Smooth muscle cell (in vitro differentiated cells): ENCODE data around the gene DAPK1. TPM values are rescaled to one million over a fixed set of nuclear protein-coding genes. Genes with fewer than 3 reads are reported as not detected.
A peak's percentile ranks its signal among the peaks of the same experiment; 100 is the strongest.

Experiments used
- DNase-seq: peaks from one replicate; lab custom pipeline; 2025; ENCODE audit not compliant: unreplicated experiment; lab: John Stamatoyannopoulos, UW
- H2AFZ ChIP-seq: fragments of 200-600 bp; sonication (generic); 2 replicates; pipeline ENCODE4 v1.6.0; 2016; ENCODE audit warnings: antibody characterized with exemption, low read depth, mild to moderate bottlenecking
- H3F3A ChIP-seq: fragments of 200-600 bp; sonication (generic); 2 replicates; pipeline ENCODE4 v1.6.0; 2017; ENCODE audit warnings: antibody characterized with exemption, low read depth
- H3K27ac ChIP-seq: fragments of 200-600 bp; sonication (generic); 2 replicates; pipeline ENCODE4 v1.5.1; 2016; ENCODE audit warnings: low read depth, mild to moderate bottlenecking
- H3K27me3 ChIP-seq: fragments of 200-600 bp; sonication (generic); 2 replicates; pipeline ENCODE4 v1.6.1; 2016; ENCODE audit warnings: low read depth, mild to moderate bottlenecking
- H3K36me3 ChIP-seq: fragments of 200-600 bp; sonication (generic); 2 replicates; pipeline ENCODE4 v1.5.1; 2016; ENCODE audit warnings: low read depth
- H3K4me1 ChIP-seq: fragments of 200-600 bp; sonication (generic); 2 replicates; pipeline ENCODE4 v1.5.1; 2016; ENCODE audit warnings: low read depth
- H3K4me2 ChIP-seq: fragments of 200-600 bp; sonication (generic); 2 replicates; pipeline ENCODE4 v1.6.0; 2016; ENCODE audit warnings: mild to moderate bottlenecking
- H3K4me3 ChIP-seq: fragments of 200-600 bp; sonication (generic); 2 replicates; pipeline ENCODE4 v1.5.1; 2016; ENCODE audit warnings: mild to moderate bottlenecking
- H3K79me2 ChIP-seq: fragments of 200-600 bp; sonication (generic); 2 replicates; pipeline ENCODE4 v1.6.0; 2016; ENCODE audit warnings: low read depth, mild to moderate bottlenecking
- H3K9ac ChIP-seq: fragments of 200-600 bp; sonication (generic); 2 replicates; pipeline ENCODE4 v1.6.0; 2016; ENCODE audit warnings: low read depth
- H3K9me3 ChIP-seq: fragments of 200-600 bp; sonication (generic); replicated peaks from 2 replicates; pipeline ENCODE4 v1.5.1; 2016; ENCODE audit warnings: low read depth
- H4K20me1 ChIP-seq: fragments of 200-600 bp; sonication (generic); 2 replicates; pipeline ENCODE4 v1.6.0; 2016; ENCODE audit warnings: low read depth
- CTCF ChIP-seq: fragments of 200-600 bp; sonication (generic); IDR thresholded peaks from 2 replicates; pipeline ENCODE4 v1.5.1; 2017; ENCODE audit warnings: borderline replicate concordance, mild to moderate bottlenecking, antibody characterized with exemption; ENCODE audit not compliant: insufficient read depth, poor library complexity, severe bottlenecking
- WGBS: methylation state at CpG from one replicate; pipeline ENCODE4 v1.1.7; 2016; ENCODE audit warnings: low lambda C conversion rate; 5-methylcytosine and 5-hydroxymethylcytosine counted together
- polyA plus RNA-seq: library from polyadenylated mRNA; unstranded; fragments of >200 nt; fragmentation: Nextera tagmentation; extraction: Ambion mirVana; gene quantifications from 2 replicates; pipeline ENCODE4 v1.2.1, GENCODE V29; 2016
- total RNA-seq: library from RNA; depleted of rRNA; stranded (reverse); fragments of >200 nt; gene quantifications from 2 replicates; pipeline ENCODE4 v1.2.3, GENCODE V29; 2014

Gene DAPK1
- total and polyA plus RNA-seq, 2 experiments from 2014 or later: 12.6 to 20.3 TPM

- Histone ChIP-seq H3K36me3 (no peaks in the 10 kb centered on the region), H3K9ac (no peak overlapping the region), H2AFZ (no peak overlapping the region), H3F3A (no peaks in the 10 kb centered on the region), H3K4me3 (no peak overlapping the region), H3K27ac (peak overlapping the region; percentile 13), H4K20me1 (no peaks in the 10 kb centered on the region), H3K4me1 (no peaks in the 10 kb centered on the region), H3K9me3 (no peaks in the 10 kb centered on the region), H3K79me2 (no peaks in the 10 kb centered on the region), H3K4me2 (no peak overlapping the region), H3K27me3 (no peaks in the 10 kb centered on the region)
- DNase-seq: no peak
- WGBS: 77% methylated on average over 4 of the region's 4 CpGs
- TF ChIP-seq CTCF: no peak
These were observed 17.9 kb upstream of the DAPK1 start for GRCh38 chr9:87479801-87480201.

GRCh38 chr9:87481890-87482855, 15.5 kb upstream of the DAPK1 start:
- Histone ChIP-seq H3K4me3 (no peak overlapping the region), H3K27me3 (no peaks in the 10 kb centered on the region), H3K27ac (no peak overlapping the region), H3K4me2 (no peak overlapping the region), H3K9me3 (no peaks in the 10 kb centered on the region), H3F3A (no peaks in the 10 kb centered on the region), H3K36me3 (no peaks in the 10 kb centered on the region), H3K9ac (no peak overlapping the region), H4K20me1 (no peaks in the 10 kb centered on the region), H3K4me1 (no peaks in the 10 kb centered on the region), H2AFZ (no peak overlapping the region), H3K79me2 (no peaks in the 10 kb centered on the region)
- WGBS: 89% methylated on average over 4 of the region's 4 CpGs
- no peak for TF ChIP-seq CTCF
- no peak for DNase-seq

- H3K79me2 ChIP-seq: no peaks in the 10 kb centered on the region
- no peak for TF ChIP-seq CTCF
- DNase-seq: no peak
These were observed 7.4 kb upstream of the DAPK1 start for GRCh38 chr9:87490225-87490624.

GRCh38 chr9:87490907-87491306, 6.8 kb upstream of the DAPK1 start:
- H3K9ac ChIP-seq: no peak overlapping the region
- no peak overlapping the region for H3K4me2 ChIP-seq
- H3K4me3 ChIP-seq: no peak overlapping the region
- no peaks in the 10 kb centered on the region for H3K36me3 ChIP-seq
- H2AFZ ChIP-seq: no peak overlapping the region
- no peaks in the 10 kb centered on the region for H3K79me2 ChIP-seq
- no peak for TF ChIP-seq CTCF
- no peaks in the 10 kb centered on the region for H3K4me1 ChIP-seq
- no peaks in the 10 kb centered on the region for H3K9me3 ChIP-seq
- H4K20me1 ChIP-seq: no peaks in the 10 kb centered on the region
- no peak overlapping the region for H3K27ac ChIP-seq
- H3K27me3 ChIP-seq: peaks cover 10% of the 10 kb centered on the region
- no peak for DNase-seq
- peaks cover 5% of the 10 kb centered on the region for H3F3A ChIP-seq

More at GRCh38 chr9:87490225-87490624, 7.4 kb upstream of the DAPK1 start:
- no peak overlapping the region for H3K4me2 ChIP-seq
- no peak overlapping the region for H3K9ac ChIP-seq
- no peak overlapping the region for H3K27ac ChIP-seq
- H3K9me3 ChIP-seq: no peaks in the 10 kb centered on the region
- H4K20me1 ChIP-seq: no peaks in the 10 kb centered on the region
- H3K27me3 ChIP-seq: peaks cover 10% of the 10 kb centered on the region
- no peaks in the 10 kb centered on the region for H3K36me3 ChIP-seq
- no peaks in the 10 kb centered on the region for H3K4me1 ChIP-seq
- H3K4me3 ChIP-seq: no peak overlapping the region
- peaks cover under 1% of the 10 kb centered on the region for H3F3A ChIP-seq
- H2AFZ ChIP-seq: no peak overlapping the region
